GM18867 (cell line): ENCODE results near the gene GOLT1A.

ENCODE experiments used
- ATAC-seq: cut with Tn5 transposase; IDR thresholded peaks from one replicate; pipeline ENCODE4 v1.9.1; 2021; ENCODE audit warnings: mild to moderate bottlenecking, moderate library complexity; ENCODE audit not compliant: unreplicated experiment

GOLT1A gene

GRCh38 chr1:204161609-204162493, 51.9 kb downstream of the GOLT1A start:
- ATAC-seq = no peak

GRCh38 chr1:204157962-204158361, 55.8 kb downstream of the GOLT1A start:
- no peak for ATAC-seq

- ATAC-seq = no peak
Observed at GRCh38 chr1:204155881-204156280, 57.9 kb downstream of the GOLT1A start.

GRCh38 chr1:204154568-204155255, 59.1 kb downstream of the GOLT1A start:
- ATAC-seq = no peak

GRCh38 chr1:204153667-204154066, 60.1 kb downstream of the GOLT1A start:
- ATAC-seq = no peak

GRCh38 chr1:204152310-204153044, 61.3 kb downstream of the GOLT1A start:
- no peak for ATAC-seq

GRCh38 chr1:204151552-204152309, 62.1 kb downstream of the GOLT1A start, which contains the start of gene ETNK2:
TSS of gene ETNK2 (minus strand) at chr1:204152044. CDS start at chr1:204151852, 192 bp downstream.
- ATAC-seq = no peak

GRCh38 chr1:204150702-204151551, 62.9 kb downstream of the GOLT1A start:
- ATAC-seq = no peak

- ATAC-seq = no peak
Observed at GRCh38 chr1:204149635-204150565, 63.9 kb downstream of the GOLT1A start.

- no peak for ATAC-seq
Observed at GRCh38 chr1:204149107-204149506, 64.7 kb downstream of the GOLT1A start.
